Measurements from ENCODE around the gene FAHD2B.
"Not testable (repeated sequence)": the region's sequence is repeated elsewhere in the genome, so short reads cannot be mapped to it uniquely, and the experiment has no call there.

The FAHD2B gene

GRCh38 chr2:97094772-97095611 is at the start of gene FAHD2B:
Gene FAHD2B, minus strand, starts transcription at chr2:97094882. Its CDS starts 3,176 bp downstream, at chr2:97091706.
- H3K9me3 Mint-ChIP-seq, result peaks cover 17% of the 10 kb centered on the region
- H3K36me3 Mint-ChIP-seq (ENCODE audit: low read depth); H3K27ac Mint-ChIP-seq: not testable (repeated sequence)
- peak; percentile 90 for DNase-seq
- peaks cover 11% of the 10 kb centered on the region for H3K4me1 Mint-ChIP-seq
- peaks cover 33% of the 10 kb centered on the region for H3K27me3 Mint-ChIP-seq (ENCODE audit: low read depth, poor library complexity)
- H3K4me3 Mint-ChIP-seq, result peak within 1 kb of the TSS; percentile 85

GRCh38 chr2:97144016-97144415 is 49.3 kb upstream of the FAHD2B start:
- H3K4me1 Mint-ChIP-seq; H3K9me3 Mint-ChIP-seq; H3K27me3 Mint-ChIP-seq (ENCODE audit: low read depth, poor library complexity): not testable (repeated sequence)

GRCh38 chr2:97129090-97129489 is 34.4 kb upstream of the FAHD2B start:
- Mint-ChIP-seq H3K9me3 (peaks cover 20% of the 10 kb centered on the region), H3K36me3 (ENCODE audit: low read depth) (peaks cover 38% of the 10 kb centered on the region)
- not testable (repeated sequence) for H3K27me3 Mint-ChIP-seq (ENCODE audit: low read depth, poor library complexity); DNase-seq; H3K4me1 Mint-ChIP-seq; H3K27ac Mint-ChIP-seq; H3K4me3 Mint-ChIP-seq

More at GRCh38 chr2:97144016-97144415, 49.3 kb upstream of the FAHD2B start:
- DNase-seq, H3K4me3 Mint-ChIP-seq, H3K27ac Mint-ChIP-seq: not testable (repeated sequence)
- H3K36me3 Mint-ChIP-seq (ENCODE audit: low read depth), result peaks cover 16% of the 10 kb centered on the region

- not testable (repeated sequence) for H3K4me1 Mint-ChIP-seq; H3K9me3 Mint-ChIP-seq; H3K36me3 Mint-ChIP-seq (ENCODE audit: low read depth)
- peak overlapping the region; percentile 100 for H3K4me3 Mint-ChIP-seq
- peak; percentile 8 for DNase-seq
- H3K27ac Mint-ChIP-seq, result peak overlapping the region; percentile 99
- H3K27me3 Mint-ChIP-seq (ENCODE audit: low read depth, poor library complexity), result peaks cover 21% of the 10 kb centered on the region
These were observed 19.2 kb upstream of the FAHD2B start for GRCh38 chr2:97113882-97114255.

- peaks cover 26% of the 10 kb centered on the region for H3K27me3 Mint-ChIP-seq (ENCODE audit: low read depth, poor library complexity)
- H3K9me3 Mint-ChIP-seq; H3K4me1 Mint-ChIP-seq; H3K36me3 Mint-ChIP-seq (ENCODE audit: low read depth): not testable (repeated sequence)
- peak within 1 kb of the TSS; percentile 100 for H3K4me3 Mint-ChIP-seq
- peak; percentile 83 for DNase-seq
- peak within 1 kb of the TSS; percentile 99 for H3K27ac Mint-ChIP-seq
These were observed 18.6 kb upstream of the FAHD2B start, which contains the start of gene ANKRD36 for GRCh38 chr2:97113050-97113881. Gene ANKRD36, plus strand, starts transcription at chr2:97113153. Its CDS starts 587 bp downstream, at chr2:97113740.

GRCh38 chr2:97112320-97113049 is 17.8 kb upstream of the FAHD2B start:
- H3K4me1 Mint-ChIP-seq; H3K9me3 Mint-ChIP-seq; H3K36me3 Mint-ChIP-seq (ENCODE audit: low read depth): not testable (repeated sequence)
- DNase-seq, result peak; percentile 69
- peak overlapping the region; percentile 93 for H3K4me3 Mint-ChIP-seq
- peaks cover 34% of the 10 kb centered on the region for H3K27me3 Mint-ChIP-seq (ENCODE audit: low read depth, poor library complexity)
- peak overlapping the region; percentile 90 for H3K27ac Mint-ChIP-seq
- peak; percentile 91 for TF ChIP-seq CTCF (IDR thresholded peaks at IDR 0.05)

GRCh38 chr2:97111246-97111645 is 16.6 kb upstream of the FAHD2B start:
- not testable (repeated sequence) for H3K4me1 Mint-ChIP-seq; H3K27ac Mint-ChIP-seq; H3K9me3 Mint-ChIP-seq; H3K36me3 Mint-ChIP-seq (ENCODE audit: low read depth); DNase-seq; H3K4me3 Mint-ChIP-seq
- peaks cover 41% of the 10 kb centered on the region for H3K27me3 Mint-ChIP-seq (ENCODE audit: low read depth, poor library complexity)

GRCh38 chr2:97106878-97107277 is 12.2 kb upstream of the FAHD2B start:
- not testable (repeated sequence) for H3K4me3 Mint-ChIP-seq; H3K27ac Mint-ChIP-seq; DNase-seq; H3K4me1 Mint-ChIP-seq; H3K36me3 Mint-ChIP-seq (ENCODE audit: low read depth)
- peaks cover 53% of the 10 kb centered on the region for H3K27me3 Mint-ChIP-seq (ENCODE audit: low read depth, poor library complexity)
- H3K9me3 Mint-ChIP-seq, result peaks cover 45% of the 10 kb centered on the region

GRCh38 chr2:97098786-97099372 is 4.2 kb upstream of the FAHD2B start:
- not testable (repeated sequence) for H3K4me3 Mint-ChIP-seq; DNase-seq; H3K27ac Mint-ChIP-seq; H3K36me3 Mint-ChIP-seq (ENCODE audit: low read depth)
- Mint-ChIP-seq H3K9me3 (peaks cover 45% of the 10 kb centered on the region), H3K4me1 (peaks cover 11% of the 10 kb centered on the region), H3K27me3 (ENCODE audit: low read depth, poor library complexity) (peaks cover 48% of the 10 kb centered on the region)

All from nephron progenitor cell (in vitro differentiated cells).